Activated T-cell treated with anti-CD3 and anti-CD28 coated beads, Interleukin-2, amount 50 U/mL, for 48 hours (primary cell): ENCODE results near the gene CACNA1B.
A peak's percentile ranks its signal among the peaks of the same experiment; 100 is the strongest.
"Not testable (repeated sequence)": the region's sequence is repeated elsewhere in the genome, so short reads cannot be mapped to it uniquely, and the experiment has no call there.

Source experiments
- DNase-seq, 2 experiments: peaks; one replicate each; pipeline ENCODE4 v3.0.0-alpha.2; 2020

CACNA1B gene

DNA sequence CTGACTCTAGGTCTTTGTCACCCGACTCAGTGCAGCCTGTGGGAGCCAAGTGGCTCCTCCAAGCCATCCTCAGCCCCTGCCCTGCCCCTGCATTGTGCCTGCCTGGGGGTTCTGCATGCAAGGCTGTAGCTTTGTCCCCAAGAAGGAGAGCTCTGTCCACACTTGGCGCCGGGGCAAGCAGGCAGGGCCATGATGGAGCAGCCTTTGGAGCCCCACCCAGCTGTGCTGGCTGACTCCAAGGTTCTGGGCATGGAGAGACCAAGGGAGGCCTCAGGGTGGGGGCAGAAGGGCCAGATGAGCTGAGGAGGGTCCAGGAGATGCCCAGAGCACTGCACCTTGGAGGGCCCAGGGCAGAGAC is 226.2 kb downstream of the CACNA1B start:
- peak in 1 of 2 experiments; percentile 5 for DNase-seq

DNA sequence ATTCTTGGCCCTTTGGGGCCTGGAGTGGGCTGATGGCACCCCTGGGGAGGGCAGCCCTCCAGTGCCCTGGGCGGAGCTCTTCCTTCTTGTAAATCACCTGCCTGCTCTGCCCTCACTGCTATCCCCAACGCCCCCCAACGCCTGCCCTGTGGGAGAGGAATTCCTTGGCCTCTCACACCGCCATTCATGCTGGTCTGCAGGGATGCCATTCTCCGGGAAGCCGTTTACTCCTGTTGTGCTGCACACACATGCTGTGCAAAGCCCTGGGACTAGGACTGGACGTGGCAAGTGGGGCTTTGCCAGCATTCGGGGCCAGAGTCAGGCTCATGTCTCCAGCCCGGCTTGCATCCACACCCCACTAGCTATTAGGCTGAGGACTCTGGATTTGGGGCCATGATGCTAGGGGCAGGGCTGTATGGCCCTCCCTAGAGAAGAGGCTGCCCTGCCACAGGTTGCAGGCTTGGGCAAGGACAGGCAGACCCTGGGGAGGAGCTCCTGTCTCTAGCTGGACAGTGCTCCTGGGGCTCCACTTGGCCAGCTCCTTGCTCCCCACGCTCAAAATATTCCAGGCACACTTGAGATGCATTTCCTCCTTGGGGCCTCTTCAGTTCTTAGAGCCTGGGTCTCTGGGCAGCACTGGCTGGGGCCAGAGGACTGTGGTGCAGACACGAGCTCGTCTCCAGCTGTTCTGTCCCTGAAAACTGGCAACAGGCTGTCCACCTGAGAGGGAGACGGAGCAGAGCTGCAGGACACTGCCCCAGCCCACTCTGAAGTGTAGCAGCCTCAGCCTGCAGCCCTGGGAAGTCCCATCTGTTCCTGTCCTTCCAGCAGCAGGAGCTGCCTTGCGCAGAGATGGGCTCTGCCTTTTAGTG is 226.9 kb downstream of the CACNA1B start:
- DNase-seq, result peak in 1 of 2 experiments; percentile 10

GRCh38 chr9:138105123-138105415 is 227.5 kb downstream of the CACNA1B start:
- DNase-seq, result peak in 1 of 2 experiments; percentile 1

DNA sequence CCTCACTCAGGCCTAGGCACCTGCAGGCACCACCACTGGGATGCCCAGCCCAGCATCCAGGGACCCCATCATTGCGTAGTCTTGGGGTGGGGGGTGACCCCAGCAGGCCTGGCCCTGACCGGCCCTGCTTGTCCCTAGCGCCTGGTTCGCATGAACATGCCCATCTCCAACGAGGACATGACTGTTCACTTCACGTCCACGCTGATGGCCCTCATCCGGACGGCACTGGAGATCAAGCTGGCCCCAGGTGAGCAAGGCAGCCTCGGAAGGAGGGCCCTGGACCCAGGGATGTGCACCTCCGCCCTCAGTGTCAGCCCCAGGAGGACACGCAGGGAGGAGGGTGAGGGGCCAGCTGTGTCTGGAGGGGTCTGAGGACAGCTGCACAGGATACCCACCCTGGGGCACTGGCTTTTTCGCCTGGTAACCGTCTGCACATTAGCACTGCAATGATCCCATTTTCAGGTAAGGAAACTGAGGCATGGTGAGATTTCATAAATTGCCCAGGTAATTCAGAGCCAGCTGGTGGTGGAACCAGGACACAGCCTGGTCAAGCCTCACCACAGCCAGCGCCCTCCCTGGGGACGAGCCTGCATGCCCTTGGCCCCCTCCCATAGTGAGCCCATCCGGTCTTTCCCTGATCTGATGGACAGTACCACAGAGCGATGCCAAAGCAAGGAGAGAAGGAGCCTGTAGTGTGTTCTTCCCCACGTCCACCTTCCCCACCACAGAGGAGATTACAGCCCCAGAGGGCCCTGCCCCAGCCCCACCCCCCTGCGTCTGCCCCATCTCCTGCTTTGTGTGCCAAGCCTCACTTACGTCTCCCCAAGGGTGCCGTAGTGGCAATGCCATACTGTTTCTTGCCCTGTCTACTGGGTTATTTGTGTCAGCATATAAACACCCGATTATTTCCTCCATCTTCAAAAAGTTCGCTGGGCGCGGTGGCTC is 228.3 kb downstream of the CACNA1B start:
- peak in 1 of 2 experiments; percentile 5 for DNase-seq

DNA sequence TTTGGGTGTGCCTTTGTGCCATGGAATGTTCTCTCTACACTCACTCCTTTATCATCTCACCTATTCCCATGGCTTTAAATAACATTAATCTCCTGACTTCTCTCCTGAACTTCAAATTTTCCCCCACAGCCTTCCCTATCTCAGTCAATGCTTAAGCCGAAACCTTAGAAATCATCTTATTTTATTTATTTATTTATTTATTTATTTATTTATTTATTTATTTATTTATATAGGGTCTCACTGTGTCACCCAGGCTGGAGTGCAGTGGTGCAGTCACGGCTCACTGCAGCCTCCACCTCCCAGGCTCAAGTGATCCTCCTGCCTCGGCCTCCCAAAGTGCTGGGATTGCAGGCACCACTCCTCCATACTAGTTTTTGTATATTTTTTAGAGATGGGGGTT is 229.5 kb downstream of the CACNA1B start:
- peak in 1 of 2 experiments; percentile 9 for DNase-seq

- peak in 1 of 2 experiments; percentile 3 for DNase-seq
These were observed 234.0 kb downstream of the CACNA1B start for GRCh38 chr9:138111607-138112006.

- DNase-seq, result no peak
These were observed 234.6 kb downstream of the CACNA1B start for GRCh38 chr9:138112090-138112748.

GRCh38 chr9:138112791-138113600 is 235.4 kb downstream of the CACNA1B start:
- DNase-seq, result no peak

DNA sequence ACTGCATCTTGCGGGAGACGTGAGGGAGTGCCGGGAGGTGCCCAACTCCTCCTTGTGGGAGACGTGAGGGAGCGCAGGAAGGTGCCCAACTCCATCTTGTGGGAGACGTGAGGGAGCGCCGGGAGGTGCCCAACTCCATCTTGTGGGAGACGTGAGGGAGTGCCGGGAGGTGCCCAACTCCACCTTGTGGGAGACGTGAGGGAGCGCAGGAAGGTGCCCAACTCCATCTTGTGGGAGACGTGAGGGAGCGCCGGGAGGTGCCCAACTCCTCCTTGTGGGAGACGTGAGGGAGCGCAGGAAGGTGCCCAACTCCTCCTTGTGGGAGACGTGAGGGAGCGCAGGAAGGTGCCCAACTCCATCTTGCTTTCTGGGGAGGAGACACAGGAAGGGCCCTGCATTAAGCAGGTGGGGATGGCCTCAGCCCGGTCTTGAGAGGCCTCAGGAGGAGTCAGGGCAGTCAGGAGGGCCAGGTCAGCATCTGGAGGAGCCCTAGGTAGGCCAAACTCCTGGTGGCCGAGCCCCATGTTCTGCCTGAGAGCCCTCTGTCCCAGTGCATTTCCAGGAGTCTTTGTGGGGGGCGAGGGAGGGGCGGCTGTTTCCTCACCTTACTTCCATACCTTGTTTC is 236.2 kb downstream of the CACNA1B start:
- DNase-seq, result not testable (repeated sequence)

- DNase-seq, result no peak
These were observed 237.1 kb downstream of the CACNA1B start for GRCh38 chr9:138114501-138115245.

- DNase-seq, result no peak
These were observed 237.9 kb downstream of the CACNA1B start for GRCh38 chr9:138115506-138115905.

GRCh38 chr9:138116521-138116920 is 238.9 kb downstream of the CACNA1B start:
- no peak for DNase-seq

- DNase-seq, result no peak
These were observed 239.6 kb downstream of the CACNA1B start for GRCh38 chr9:138117101-138117750.

- no peak for DNase-seq
These were observed 240.3 kb downstream of the CACNA1B start for GRCh38 chr9:138117836-138118235.

DNA sequence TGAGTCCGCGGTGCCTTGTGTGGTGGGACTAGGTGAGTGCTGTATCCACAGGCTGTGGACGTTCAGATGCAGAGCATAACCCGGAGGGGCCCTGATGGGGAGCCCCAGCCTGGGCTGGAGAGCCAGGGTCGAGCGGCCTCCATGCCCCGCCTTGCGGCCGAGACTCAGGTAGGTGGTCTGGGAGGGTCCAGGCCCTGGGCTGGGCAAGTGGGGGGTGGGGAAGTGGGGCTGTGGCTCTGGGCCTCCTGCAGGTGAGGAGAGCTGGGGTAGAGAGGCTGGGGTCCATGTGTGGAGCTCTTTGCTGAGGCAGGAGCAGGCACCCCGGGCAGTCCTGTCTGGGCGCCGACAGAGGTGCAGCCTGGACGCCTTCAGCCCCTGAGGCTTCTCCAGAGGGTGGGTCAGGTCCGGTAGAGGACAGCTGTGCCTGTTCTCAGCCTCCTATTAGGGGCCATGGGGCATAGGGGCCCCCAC is 241.1 kb downstream of the CACNA1B start:
- DNase-seq, result no peak

- no peak for DNase-seq
These were observed 241.8 kb downstream of the CACNA1B start for GRCh38 chr9:138119202-138120027.

DNA sequence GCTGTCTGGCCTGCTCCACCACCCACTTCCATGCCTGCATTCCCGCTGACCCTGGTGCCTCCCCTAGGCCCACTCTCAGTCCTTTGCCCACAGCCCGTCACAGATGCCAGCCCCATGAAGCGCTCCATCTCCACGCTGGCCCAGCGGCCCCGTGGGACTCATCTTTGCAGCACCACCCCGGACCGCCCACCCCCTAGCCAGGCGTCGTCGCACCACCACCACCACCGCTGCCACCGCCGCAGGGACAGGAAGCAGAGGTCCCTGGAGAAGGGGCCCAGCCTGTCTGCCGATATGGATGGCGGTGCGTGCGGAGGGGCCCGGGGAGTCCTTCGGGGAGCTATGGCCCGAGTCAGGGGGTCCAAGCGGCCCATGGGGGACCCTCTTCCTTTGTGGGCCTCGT is 242.5 kb downstream of the CACNA1B start:
- DNase-seq, result no peak

DNA sequence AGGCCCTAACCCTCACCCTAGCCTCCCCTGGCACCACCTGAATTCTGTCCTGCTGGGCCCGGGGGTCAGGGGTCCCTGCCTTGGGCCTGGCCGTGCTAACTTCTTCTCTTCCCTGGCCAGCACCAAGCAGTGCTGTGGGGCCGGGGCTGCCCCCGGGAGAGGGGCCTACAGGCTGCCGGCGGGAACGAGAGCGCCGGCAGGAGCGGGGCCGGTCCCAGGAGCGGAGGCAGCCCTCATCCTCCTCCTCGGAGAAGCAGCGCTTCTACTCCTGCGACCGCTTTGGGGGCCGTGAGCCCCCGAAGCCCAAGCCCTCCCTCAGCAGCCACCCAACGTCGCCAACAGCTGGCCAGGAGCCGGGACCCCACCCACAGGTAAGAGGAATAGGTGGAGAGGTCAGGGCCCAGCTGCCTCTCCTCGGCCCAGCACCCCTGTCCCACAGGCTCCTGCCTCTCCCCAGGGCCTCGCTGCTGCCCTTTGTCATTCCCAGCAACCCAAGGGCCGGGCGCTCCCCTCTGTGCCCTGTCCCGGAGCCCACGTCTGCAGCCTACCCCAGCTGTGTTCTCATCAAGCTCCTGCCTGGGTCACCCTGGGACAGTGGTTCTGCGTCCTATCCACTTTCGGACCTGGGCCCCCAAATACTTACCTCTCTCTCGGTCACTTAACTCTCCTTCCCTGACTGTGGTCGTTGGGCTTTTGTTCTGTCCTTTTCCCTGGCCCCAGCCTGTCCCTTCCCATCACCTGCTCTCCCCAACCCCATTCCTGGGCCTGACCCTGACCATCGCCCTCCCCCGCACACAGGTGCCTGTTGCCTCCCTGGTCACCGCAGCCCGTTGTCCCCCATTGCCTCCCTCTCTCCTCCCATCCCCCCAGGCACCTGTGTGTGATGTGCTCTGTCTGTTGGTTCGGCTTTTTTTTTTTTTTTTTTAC is 243.2 kb downstream of the CACNA1B start:
- no peak for DNase-seq
